ACC112 (cell line): ENCODE measurements around the gene OST4.
"Not testable (repeated sequence)": the region's sequence is repeated elsewhere in the genome, so short reads cannot be mapped to it uniquely, and the experiment has no call there.

Experiments
- H2AFZ ChIP-seq: fragments of 200-600 bp; sonication (generic); one replicate; pipeline ENCODE4 v1.6.0; 2017; ENCODE audit warnings: antibody characterized with exemption, low read length; ENCODE audit not compliant: unreplicated experiment
- H3K27ac ChIP-seq: fragments of 200-600 bp; sonication (generic); 2 replicates; pipeline ENCODE4 v1.5.1; 2014; ENCODE audit warnings: low read depth, mild to moderate bottlenecking, antibody characterized with exemption, low read length, moderate library complexity
- H3K27me3 ChIP-seq: fragments of 200-600 bp; sonication (generic); 2 replicates; pipeline ENCODE4 v1.6.1; 2014; ENCODE audit warnings: mild to moderate bottlenecking, antibody characterized with exemption, low read length, moderate library complexity, mixed read lengths; ENCODE audit not compliant: insufficient read depth
- H3K36me3 ChIP-seq: fragments of 200-600 bp; sonication (generic); 2 replicates; pipeline ENCODE4 v1.6.1; 2016; ENCODE audit warnings: mild to moderate bottlenecking, antibody characterized with exemption, low read length, moderate library complexity, mixed read lengths; ENCODE audit not compliant: insufficient read depth
- H3K4me1 ChIP-seq: fragments of 200-600 bp; sonication (generic); one replicate; pipeline ENCODE4 v1.6.1; 2016; ENCODE audit warnings: low read length, mixed read lengths; ENCODE audit not compliant: insufficient read depth, unreplicated experiment, control insufficient read depth
- H3K4me3 ChIP-seq: fragments of 200-600 bp; sonication (generic); 2 replicates; pipeline ENCODE4 v1.5.1; 2014; ENCODE audit warnings: mild to moderate bottlenecking, low read depth, low read length
- H3K79me2 ChIP-seq: fragments of 200-600 bp; sonication (generic); one replicate; pipeline ENCODE4 v1.6.0; 2016; ENCODE audit warnings: low read length; ENCODE audit not compliant: control insufficient read depth, unreplicated experiment, insufficient read depth

Gene OST4

DNA sequence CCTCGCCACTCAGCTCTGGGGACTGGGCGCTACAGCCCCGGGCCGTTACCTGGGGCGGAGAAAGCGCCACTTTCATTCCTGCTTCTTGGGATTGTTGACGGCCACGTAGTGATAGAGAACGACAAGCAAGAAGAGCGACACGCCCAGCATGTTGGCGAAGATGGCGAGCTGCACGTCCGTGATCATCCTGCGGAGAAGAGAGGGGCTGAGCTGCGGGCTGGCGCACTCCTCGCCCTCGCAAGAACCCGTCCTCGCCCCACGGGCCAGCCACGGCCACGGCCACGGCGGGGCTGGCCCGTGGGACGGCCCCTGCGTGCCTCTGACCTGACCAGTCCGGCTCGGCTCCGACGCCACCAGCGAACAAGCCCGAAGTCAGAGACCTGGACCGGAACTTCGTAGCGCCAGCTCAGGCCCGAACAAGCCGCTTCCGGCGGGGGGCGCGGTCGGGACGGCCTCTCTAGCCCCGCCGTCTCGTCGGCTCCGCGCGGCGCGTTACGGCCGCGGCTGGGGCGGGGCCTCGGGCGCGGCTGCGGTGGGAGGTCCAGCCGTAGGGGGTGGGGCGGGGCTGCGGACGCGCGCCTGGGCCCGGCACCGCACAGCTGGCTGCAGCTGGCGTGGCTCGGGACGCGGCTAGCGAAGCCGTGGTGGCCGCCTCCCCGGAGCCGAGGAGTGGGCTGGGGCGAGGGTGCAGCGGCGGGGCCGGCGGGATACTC is at the start of gene OST4:
TSS of gene OST4 (minus strand) at position 378 of the 713 bp plus-strand sequence.
- H3K79me2 ChIP-seq = peaks cover 39% of the 10 kb centered on the region
- H3K36me3 ChIP-seq = peaks cover 25% of the 10 kb centered on the region; the same call in 1 of the 2 replicates
- peak within 1 kb of the TSS; percentile 100 for H3K4me3 ChIP-seq
- H2AFZ ChIP-seq = peak within 1 kb of the TSS; percentile 95
- peaks cover 43% of the 10 kb centered on the region for H3K4me1 ChIP-seq
- H3K27ac ChIP-seq = peak within 1 kb of the TSS; percentile 68
- H3K27me3 ChIP-seq = no peaks in the 10 kb centered on the region

DNA sequence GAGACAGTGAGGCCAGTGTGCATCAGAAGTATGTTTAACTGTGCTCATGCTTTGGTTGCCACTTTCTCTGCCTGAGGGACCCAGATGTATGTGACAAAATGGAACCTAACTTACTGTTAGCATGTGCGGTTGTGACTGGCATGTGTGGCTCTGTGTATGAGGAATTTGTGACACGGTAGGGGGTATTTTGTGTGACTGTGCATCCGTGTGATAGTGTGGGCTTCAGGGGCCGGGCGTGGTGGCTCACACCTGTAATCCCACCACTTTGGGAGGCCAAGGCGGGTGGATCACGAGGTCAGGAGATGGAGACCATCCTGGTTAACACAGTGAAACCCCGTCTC is 47.8 kb upstream of the OST4 start:
- not testable (repeated sequence) for H3K79me2 ChIP-seq, H3K27me3 ChIP-seq, H3K36me3 ChIP-seq, H3K27ac ChIP-seq
- H3K4me3 ChIP-seq = peak overlapping the region; percentile 97
- H2AFZ ChIP-seq = peak overlapping the region; percentile 100
- peaks cover 10% of the 10 kb centered on the region for H3K4me1 ChIP-seq

DNA sequence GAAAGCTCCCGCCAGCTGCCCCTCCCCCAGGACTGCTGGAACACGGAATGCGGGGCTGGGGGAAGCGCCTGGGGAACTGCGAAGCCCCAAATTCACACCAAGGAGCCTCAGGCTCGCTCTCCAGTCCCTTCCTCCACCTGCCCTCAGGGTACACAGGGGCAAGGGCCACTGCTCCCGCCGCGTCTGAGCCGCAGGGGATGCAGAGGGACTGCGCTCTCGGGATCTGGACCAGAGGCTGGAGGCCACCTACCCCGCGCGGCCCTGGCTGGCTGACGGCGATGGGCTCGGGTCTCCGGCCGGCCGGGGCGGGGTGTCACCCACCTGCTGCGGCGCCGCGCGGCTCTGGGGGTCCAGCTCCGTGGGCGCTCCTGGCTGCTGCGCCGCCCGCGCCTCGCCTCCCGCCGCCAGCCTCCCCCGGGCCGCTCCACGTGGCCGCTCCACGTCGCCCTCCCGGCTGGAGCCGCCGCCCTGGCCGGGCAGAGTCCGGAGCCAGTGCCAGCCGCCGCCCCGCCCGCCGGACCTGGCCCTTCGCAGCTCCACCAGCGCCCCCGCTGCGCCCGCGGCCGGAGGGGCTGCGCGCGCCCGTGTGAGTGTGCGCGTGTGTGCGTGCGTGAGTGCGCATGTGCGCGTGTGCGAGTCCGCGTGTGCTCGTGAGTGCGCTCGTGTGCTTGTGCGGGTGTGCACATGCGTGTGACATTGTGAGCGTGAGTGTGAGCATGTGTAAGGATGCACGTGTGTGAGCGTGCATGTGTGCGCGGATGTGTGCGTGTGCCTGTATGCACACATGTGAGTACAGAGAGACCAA is 47.3 kb upstream of the OST4 start, which contains the start of gene CGREF1:
TSS of gene CGREF1 (minus strand) at position 604 of the 805 bp plus-strand sequence. CDS start 14,762 bp downstream, outside the sequence.
- Histone ChIP-seq H3K79me2 (peaks cover 7% of the 10 kb centered on the region), H2AFZ (peak within 1 kb of the TSS; percentile 100), H3K27ac (no peak within 1 kb of the TSS), H3K36me3 (no peaks in the 10 kb centered on the region), H3K4me1 (peaks cover 10% of the 10 kb centered on the region), H3K27me3 (no peaks in the 10 kb centered on the region), H3K4me3 (peak within 1 kb of the TSS; percentile 97)

DNA sequence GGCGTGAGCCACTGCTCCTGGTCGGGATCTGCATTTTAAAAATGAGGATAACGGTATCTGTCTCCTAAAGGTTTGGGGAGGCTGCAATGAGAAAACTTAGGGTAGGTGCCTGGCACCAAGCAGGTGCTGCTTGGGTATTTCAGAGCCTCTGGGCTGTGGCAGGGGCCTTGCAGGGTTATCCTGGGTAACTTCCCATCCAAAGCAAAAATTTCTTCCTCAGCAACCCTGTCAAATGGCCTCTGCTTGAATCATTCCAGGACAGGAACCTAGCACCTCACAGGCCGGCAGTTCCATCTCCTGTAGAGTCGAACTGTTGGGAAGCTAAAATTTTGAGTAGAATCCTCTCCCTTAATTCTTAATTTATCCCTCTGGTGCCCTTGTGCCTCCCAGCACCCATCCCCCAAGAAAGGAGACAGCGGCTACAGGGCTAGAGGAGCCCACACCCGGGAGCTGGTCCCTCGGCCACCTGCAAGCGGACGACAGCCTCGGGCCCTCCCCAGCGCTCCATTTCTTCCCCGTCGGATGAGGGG is 46.6 kb upstream of the OST4 start:
- peak overlapping the region; percentile 97 for H3K4me3 ChIP-seq
- H3K27ac ChIP-seq = no peak overlapping the region

DNA sequence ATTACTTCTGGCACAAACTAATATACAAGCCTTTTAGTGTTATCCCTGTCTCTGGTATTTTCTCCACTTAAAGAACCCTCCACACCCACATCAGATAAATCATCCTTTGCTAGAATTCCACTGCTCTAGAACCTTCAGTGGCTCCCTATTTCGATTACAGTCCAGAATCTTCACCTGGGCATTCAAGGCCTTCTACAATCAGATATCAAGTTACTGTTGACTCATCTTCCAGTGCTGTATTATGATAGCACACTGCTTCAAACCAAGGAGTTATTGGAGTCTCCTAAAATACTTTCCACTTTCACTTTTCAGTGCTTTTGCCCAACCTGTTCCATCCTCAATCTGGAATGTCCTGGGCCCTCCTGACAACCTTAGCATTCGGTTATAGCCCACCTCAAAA is 44.1 kb upstream of the OST4 start:
- no peak overlapping the region for H3K27ac ChIP-seq
- H2AFZ ChIP-seq = no peak overlapping the region
- peaks cover 7% of the 10 kb centered on the region for H3K79me2 ChIP-seq
- H3K4me1 ChIP-seq = peaks cover 8% of the 10 kb centered on the region
- no peaks in the 10 kb centered on the region for H3K36me3 ChIP-seq
- H3K27me3 ChIP-seq = no peaks in the 10 kb centered on the region
- no peak overlapping the region for H3K4me3 ChIP-seq

More for the DNA sequence above, 46.6 kb upstream of the OST4 start:
- Histone ChIP-seq H3K79me2 (peaks cover 7% of the 10 kb centered on the region), H3K36me3 (no peaks in the 10 kb centered on the region), H3K27me3 (no peaks in the 10 kb centered on the region), H3K4me1 (peaks cover 8% of the 10 kb centered on the region), H2AFZ (peak overlapping the region; percentile 100)

DNA sequence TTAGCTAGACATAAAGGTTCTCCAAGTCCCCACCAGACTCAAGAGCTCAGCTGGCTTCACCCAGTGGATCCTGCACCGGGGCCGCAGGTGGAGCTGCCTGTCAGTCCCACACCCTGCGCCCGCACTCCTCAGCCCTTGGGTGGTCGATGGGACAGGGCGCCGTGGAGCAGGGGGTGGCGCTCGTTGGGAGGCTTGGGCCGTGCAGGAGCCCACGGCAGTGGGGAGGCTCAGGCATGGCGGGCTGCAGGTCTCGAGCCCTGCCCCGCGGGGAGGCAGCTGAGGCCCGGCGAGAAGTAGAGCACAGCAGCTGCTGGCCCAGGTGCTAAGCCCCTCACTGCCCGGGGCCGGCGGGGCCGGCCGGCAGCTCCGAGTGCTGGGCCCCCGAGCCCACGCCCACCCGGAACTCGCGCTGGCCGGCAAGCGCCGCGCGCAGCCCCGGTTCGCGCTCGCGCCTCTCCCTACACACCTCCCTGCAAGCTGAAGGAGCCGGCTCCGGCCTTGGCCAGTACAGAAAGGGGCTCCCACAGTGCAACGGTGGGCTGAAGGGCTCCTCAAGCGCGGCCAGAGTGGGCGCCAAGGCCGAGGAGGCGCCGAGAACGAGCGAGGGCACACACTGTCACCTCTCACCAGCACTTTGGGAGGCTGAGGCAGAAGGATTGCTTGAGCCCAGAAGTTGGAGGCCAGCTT is 40.1 kb upstream of the OST4 start:
- not testable (repeated sequence) for H3K36me3 ChIP-seq, H3K27ac ChIP-seq, H3K4me3 ChIP-seq, H3K79me2 ChIP-seq, H3K27me3 ChIP-seq, H3K4me1 ChIP-seq, H2AFZ ChIP-seq

DNA sequence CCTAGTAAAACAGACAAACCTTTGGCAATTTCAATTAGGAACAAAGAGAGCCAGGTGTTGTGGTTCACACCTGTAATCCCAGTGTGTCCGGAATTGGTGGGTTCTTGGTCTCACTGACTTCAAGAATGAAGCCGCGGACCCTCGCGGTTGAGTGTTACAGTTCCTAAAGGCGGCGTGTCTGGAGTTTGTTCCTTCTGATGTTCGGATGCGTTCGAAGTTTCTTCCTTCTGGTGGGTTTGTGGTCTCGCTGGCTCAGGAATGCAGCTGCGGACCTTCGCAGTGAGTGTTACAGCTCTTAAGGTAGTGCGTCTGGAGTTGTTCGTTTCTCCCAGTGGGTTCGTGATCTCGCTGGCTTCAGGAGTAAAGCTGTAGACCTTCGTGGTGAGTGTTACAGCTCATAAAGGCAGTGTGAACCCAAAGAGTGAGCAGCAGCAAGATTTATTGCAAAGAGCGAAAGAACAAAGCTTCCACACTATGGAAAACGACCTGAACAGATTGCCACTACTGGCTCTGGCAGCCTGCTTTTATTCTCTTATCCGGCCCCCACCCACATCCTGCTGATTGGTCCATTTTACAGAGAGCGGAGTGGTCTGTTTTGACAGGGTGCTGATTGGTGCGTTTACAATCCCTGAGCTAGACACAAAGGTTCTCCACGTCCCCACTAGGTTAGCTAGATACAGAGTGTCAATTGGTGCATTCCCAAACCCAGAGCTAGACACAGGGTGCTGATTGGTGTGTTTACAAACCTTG is 39.3 kb upstream of the OST4 start:
- not testable (repeated sequence) for H2AFZ ChIP-seq, H3K27me3 ChIP-seq, H3K4me1 ChIP-seq, H3K36me3 ChIP-seq, H3K79me2 ChIP-seq, H3K27ac ChIP-seq, H3K4me3 ChIP-seq

DNA sequence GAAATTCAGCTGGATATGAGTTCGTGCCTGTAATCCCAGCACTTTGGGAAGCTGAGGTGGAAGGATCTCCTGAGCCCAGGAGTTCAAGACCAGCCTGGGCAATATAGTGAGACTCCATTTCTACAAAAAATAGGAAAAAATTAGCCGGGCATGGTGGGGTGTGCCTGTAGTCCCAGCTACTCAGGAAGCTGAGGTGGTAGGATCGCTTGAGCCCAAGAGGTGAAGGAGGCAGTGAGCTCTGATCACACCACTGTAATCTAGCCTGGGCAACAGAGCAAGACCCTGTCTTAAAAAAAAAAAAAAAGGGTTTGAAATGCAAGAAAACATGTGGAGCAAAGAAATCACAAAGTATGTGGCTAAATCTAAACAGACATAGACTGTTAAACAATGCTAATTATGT is 37.6 kb upstream of the OST4 start:
- no peak overlapping the region for H3K27ac ChIP-seq
- no peaks in the 10 kb centered on the region for H3K36me3 ChIP-seq
- H3K4me1 ChIP-seq = no peaks in the 10 kb centered on the region
- no peak overlapping the region for H3K4me3 ChIP-seq
- no peaks in the 10 kb centered on the region for H3K79me2 ChIP-seq
- no peaks in the 10 kb centered on the region for H3K27me3 ChIP-seq
- H2AFZ ChIP-seq = no peak overlapping the region

DNA sequence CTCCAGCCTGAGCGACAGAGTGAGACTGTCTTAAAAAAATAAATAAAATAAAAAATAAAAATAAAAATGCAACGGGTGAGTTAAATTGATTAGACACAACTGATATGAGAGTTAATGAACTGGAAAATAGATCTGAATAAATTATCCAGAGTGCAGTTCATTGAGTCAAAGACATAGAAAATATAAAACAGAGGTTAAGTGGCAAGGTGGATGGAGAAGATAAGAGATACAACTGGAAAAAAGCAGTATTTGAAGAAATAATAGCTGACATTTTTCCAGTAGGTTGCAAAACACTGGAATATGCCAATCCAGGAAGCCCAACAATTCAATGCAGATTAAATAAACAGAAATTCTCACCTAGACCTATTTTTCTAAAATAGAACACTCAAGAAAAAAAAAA is 36.8 kb upstream of the OST4 start:
- Histone ChIP-seq H3K27me3 (no peaks in the 10 kb centered on the region), H3K36me3 (no peaks in the 10 kb centered on the region), H3K79me2 (no peaks in the 10 kb centered on the region), H3K4me1 (no peaks in the 10 kb centered on the region), H2AFZ (no peak overlapping the region), H3K27ac (no peak overlapping the region), H3K4me3 (no peak overlapping the region)

DNA sequence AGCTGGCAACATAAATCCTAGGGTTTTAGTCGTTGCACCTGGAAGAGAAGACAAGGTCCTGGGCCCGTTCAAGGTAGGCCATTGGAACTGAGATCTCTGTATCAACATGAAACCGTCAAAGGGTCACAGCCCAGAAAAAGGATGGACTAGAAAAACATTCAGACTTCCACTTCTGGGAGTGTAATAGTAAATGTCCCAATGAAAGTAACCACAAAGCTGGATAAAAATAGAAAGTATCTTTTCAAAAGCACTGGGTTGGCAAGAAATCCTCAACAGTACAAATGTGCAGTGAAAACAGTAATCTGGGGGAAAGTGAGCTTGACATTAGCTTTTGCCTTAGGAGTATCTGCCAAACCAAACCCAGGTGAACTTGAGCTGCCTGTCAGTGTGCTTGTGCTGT is 34.5 kb upstream of the OST4 start:
- Histone ChIP-seq H3K4me1 (no peaks in the 10 kb centered on the region), H3K36me3 (no peaks in the 10 kb centered on the region), H3K4me3 (no peak overlapping the region), H2AFZ (no peak overlapping the region), H3K79me2 (no peaks in the 10 kb centered on the region), H3K27me3 (no peaks in the 10 kb centered on the region), H3K27ac (no peak overlapping the region)
